Activated effector memory CD4-positive, alpha-beta T cell treated with anti-CD3 and anti-CD28 coated beads, Interleukin-2, amount 50 U/mL, for 16 hours (primary cell): Measurements from ENCODE around the gene DCLK2.

Experiments used
- DNase-seq: peaks from one replicate; pipeline ENCODE4 v3.0.0-alpha.2; 2020

The DCLK2 gene

DNA sequence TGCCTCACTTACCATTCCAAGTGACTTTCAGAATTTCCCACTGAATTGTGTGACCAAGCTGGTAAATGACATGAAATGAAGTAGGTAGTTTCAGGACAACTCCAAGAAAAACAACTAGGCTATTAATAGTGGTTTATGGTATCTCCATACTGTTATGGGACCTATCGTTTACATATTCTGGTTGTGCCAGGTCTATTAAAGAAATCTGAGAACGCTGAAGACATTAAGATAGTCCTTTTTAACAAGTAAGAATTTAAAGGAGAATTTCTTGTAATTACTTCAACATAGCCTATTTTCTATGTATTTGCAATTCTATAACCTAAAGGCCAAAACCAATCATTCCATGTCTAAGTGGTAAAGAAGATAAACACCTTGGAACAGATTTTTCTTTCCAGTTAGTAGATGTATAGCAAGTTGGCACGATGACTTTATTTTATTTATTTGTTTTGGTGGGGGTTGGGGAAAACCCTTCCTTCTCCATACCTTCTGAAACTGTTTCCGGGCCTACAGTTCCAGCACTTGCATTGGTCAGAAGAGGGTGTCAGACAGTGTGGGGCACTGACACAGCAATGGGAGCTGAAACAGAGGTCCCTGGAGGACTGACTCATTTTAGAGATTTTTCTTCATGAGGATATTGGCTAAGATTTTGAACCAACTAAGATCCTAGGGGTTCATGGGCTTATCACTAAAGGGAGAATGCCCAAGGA lies 7.6 kb upstream of the DCLK2 start:
- no peak for DNase-seq

DNA sequence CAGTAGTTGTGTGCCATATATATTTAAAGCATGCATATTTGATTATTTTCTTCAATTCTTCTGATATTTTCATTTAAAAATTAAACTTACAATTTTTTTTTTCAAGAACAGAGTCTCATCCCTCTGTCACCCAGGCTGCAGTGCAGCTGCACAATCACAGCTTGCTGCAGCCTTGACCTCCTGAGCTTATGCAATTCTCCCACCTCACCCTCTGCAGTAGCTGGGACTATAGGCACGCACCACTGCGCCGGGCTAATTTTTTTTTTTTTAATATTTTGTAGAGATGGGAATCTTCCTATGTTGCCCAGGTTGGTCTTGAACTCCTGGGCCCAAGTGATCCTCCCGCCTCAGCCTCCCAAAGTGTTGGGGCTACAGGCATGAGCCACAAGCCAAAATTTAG lies 5.8 kb upstream of the DCLK2 start:
- DNase-seq, result no peak

DNA sequence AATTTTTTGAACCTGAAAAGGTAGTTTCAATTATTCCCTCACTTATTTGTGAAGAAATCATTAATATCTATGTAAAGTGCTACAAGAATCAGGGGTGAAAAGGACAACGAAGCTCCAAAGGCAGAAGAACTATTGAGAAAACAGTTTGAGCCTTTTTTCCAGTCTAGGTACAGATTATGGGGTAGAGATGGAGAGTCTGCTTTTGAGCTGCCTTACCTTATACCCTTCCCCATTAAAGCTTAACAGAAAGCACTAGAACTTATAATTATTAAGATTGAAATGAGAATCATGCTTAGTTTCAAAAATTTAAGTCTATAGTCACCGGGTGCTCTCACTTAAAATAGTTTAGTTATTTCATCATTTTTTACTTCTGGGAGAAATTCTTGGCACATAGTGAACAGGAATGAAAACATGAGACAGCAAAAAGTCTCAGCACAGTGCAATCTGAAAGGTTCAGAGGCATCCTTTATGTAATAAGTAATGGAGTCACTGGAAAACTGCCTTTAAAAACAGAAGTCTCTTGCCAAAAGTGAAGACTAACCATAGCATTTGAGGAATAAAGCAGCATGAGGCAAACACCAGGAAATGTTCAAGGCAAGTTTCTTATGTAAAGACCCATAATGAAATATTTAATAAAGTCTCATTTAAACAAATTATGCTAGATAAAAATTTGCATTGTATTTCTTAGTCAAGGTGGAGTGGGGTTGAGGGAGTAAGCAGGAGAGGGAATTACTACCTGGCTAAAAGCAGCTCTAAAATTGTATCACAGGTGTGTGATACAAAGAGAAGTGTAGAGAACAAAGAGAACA lies 5.1 kb upstream of the DCLK2 start:
- DNase-seq, result no peak

- DNase-seq, result no peak
These were observed 4.2 kb upstream of the DCLK2 start for GRCh38 chr4:150074064-150074463.

GRCh38 chr4:150078579-150079080 lies 385 bp downstream of the DCLK2 start:
- no peak for DNase-seq

- DNase-seq, result no peak
These were observed 886 bp downstream of the DCLK2 start for GRCh38 chr4:150079081-150079581.

- no peak for DNase-seq
These were observed 2.1 kb downstream of the DCLK2 start for GRCh38 chr4:150080337-150080736.

GRCh38 chr4:150080875-150081274 lies 2.6 kb downstream of the DCLK2 start:
- DNase-seq, result no peak

DNA sequence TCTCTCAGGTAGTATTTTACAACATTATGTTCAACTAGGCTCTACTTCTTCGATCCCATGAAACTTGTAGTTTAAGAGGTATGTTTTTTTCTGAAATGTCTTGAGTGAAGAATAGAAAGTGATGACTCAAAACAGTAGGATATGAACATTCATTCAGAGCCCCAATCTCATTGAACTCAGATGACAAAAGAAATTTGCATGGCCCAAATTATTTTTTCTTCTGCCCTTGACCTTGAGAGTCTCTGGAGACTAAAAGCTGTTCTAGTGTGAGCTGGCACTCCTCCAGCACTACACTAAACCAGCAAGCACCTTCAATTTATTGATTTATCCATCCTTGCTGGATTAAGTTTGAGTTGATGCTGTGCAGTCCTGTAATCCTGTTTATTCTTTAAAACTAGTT lies 4.0 kb downstream of the DCLK2 start:
- DNase-seq, result no peak

DNA sequence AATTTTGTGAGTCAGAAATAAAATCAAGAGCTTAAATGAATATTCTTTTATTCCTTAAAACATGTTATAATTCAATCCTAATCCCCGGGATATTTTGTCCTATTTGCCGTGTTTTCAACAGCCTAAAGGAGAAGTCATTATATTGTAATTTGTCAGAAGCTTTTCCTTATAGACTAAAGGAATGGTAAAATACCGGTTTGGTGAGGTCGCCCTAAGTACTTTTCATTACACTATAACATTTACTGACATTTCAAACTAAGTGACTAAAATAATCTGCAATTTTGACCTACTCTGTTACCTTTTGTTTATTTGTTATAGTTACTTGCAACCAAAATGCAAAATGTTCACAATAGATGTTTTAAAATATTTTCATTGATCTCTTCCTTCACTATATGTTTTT lies 8.8 kb downstream of the DCLK2 start:
- no peak for DNase-seq

DNA sequence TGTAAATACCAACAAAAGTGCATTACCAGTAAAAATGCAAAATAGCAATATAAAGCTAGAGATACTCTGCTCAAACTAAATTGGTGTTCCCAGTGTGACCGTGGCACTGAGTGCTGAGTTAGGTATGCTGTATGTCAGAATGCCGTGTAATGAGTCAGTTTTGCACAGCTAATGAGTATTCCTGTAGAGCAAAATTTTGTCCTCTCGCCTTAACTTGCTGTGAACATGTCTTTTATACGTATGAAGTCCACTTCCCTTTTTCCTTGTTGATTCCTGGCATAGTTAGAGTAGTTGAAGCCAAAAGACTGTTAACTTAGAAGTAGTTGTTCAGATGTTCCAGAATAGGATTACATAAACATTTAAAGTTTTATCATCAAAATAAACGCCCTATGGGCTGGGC lies 11.5 kb downstream of the DCLK2 start:
- DNase-seq, result no peak

GRCh38 chr4:150090836-150091235 lies 12.6 kb downstream of the DCLK2 start:
- DNase-seq, result no peak

DNA sequence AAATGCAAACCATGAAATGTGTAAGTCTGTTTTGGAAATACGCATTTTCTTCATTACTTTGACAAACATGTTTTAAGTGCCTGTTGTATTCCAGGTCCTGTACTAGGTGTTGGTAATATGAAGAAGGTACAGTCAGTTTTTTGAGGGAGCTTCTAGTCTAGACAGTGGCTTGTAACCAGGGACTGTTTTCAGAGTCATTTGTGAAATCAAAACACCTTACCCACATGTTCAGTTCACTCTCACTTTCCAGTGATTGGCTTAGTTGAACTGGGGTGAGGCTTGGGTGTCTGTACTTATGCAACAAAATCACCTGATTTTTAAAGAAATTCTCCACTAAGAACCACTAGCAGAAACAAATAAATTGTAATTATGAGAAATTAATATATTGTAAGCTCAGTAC lies 16.4 kb downstream of the DCLK2 start:
- DNase-seq, result no peak

- no peak for DNase-seq
These were observed 18.4 kb downstream of the DCLK2 start for GRCh38 chr4:150096625-150097024.

DNA sequence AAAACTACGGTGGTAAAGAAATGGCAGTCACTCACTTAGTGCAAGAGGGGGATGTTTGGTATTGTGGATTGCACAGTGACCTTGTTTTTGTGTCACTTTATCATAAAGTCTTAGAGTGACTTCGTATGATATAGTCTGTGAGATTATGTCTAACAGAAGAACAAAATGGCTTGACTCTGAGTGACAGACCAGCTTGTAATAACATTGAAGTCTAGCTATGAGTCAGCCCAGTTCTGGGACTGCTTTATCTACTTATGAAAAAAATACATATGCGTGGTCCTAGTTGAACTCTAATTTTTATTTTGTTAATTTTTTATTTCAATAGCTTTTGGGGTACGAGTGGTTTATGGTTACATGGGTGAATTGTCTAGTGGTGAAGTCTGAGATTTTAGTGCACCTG lies 20.0 kb downstream of the DCLK2 start:
- no peak for DNase-seq

DNA sequence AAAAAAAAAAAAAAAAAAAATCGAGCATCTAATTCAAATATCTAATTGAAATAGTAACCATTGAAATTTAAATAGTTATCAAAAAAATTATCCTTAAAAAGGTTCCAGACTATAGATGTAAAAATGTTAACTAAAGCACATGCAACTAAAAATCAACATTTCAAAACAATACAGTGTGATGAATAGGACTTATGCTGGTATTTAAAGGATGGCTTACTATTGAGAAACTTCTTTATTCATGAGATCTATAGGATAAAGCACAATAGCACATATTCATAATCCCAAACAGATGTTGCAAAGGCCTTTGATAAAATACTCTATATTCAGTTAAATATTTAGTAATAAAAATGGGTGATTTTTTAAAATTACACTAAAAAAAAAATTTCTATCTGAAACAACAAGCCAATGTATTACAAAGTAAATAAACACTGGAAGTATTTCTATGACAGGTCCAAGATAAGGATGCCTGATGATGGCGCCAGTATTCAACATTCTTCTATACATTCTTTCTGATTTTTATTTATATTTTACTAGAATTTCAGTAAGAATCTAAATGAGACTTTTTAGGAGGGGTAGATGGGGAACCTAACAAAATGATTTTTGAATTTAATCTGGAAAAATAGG lies 26.3 kb downstream of the DCLK2 start:
- no peak for DNase-seq

- DNase-seq, result no peak
These were observed 28.6 kb downstream of the DCLK2 start for GRCh38 chr4:150106886-150107285.

- DNase-seq, result no peak
These were observed 30.4 kb downstream of the DCLK2 start for GRCh38 chr4:150108691-150109090.

- DNase-seq, result no peak
These were observed 36.4 kb downstream of the DCLK2 start for GRCh38 chr4:150114641-150115040.

GRCh38 chr4:150115851-150116250 lies 37.6 kb downstream of the DCLK2 start:
- DNase-seq, result no peak

- no peak for DNase-seq
These were observed 38.3 kb downstream of the DCLK2 start for GRCh38 chr4:150116506-150116905.

- DNase-seq, result no peak
These were observed 38.8 kb downstream of the DCLK2 start for GRCh38 chr4:150117094-150117493.

GRCh38 chr4:150117629-150118028 lies 39.4 kb downstream of the DCLK2 start:
- no peak for DNase-seq

GRCh38 chr4:150119492-150119891 lies 41.2 kb downstream of the DCLK2 start:
- DNase-seq, result no peak
